Jurkat, Clone E6-1 (cell line): ENCODE data around the gene ZNF784.

ENCODE experiments used
- DNase-seq: peaks from one replicate; pipeline ENCODE4 v3.0.0-alpha.2; 2011; ENCODE audit warnings: low read depth, low spot score
- H3K4me3 ChIP-seq: 2 replicates; pipeline ENCODE4 v1.5.1; 2011; ENCODE audit warnings: mild to moderate bottlenecking, low read length, control low read depth, moderate library complexity

The ZNF784 gene

GRCh38 chr19:55611983-55612645 lies 12.3 kb downstream of the ZNF784 start:
- DNase-seq = no peak
- H3K4me3 ChIP-seq = no peak overlapping the region

- DNase-seq = no peak
Measured at GRCh38 chr19:55611300-55611982, 12.9 kb downstream of the ZNF784 start.

GRCh38 chr19:55609326-55609725 lies 15.0 kb downstream of the ZNF784 start:
- DNase-seq = no peak
- H3K4me3 ChIP-seq = no peak overlapping the region

More at GRCh38 chr19:55611300-55611982, 12.9 kb downstream of the ZNF784 start:
- H3K4me3 ChIP-seq = no peak overlapping the region

GRCh38 chr19:55606817-55607216 lies 17.5 kb downstream of the ZNF784 start:
- peak overlapping the region; percentile 91 for H3K4me3 ChIP-seq
- DNase-seq = no peak

GRCh38 chr19:55606471-55606787 lies 17.9 kb downstream of the ZNF784 start:
- H3K4me3 ChIP-seq = peak overlapping the region; percentile 91
- DNase-seq = no peak

GRCh38 chr19:55605637-55606470 lies 18.5 kb downstream of the ZNF784 start, which contains the start of gene ZNF865:
TSS of gene ZNF865 (plus strand) at chr19:55605647. CDS start at chr19:55613619, 7,972 bp downstream.
- peak within 1 kb of the TSS; percentile 91 for H3K4me3 ChIP-seq
- DNase-seq = peak; percentile 73

GRCh38 chr19:55605207-55605636 lies 19.1 kb downstream of the ZNF784 start:
- H3K4me3 ChIP-seq = peak overlapping the region; percentile 91
- DNase-seq = peak; percentile 95

GRCh38 chr19:55603581-55604292 lies 20.6 kb downstream of the ZNF784 start:
- H3K4me3 ChIP-seq = no peak overlapping the region
- no peak for DNase-seq

GRCh38 chr19:55603115-55603514 lies 21.3 kb downstream of the ZNF784 start:
- H3K4me3 ChIP-seq = no peak overlapping the region
- no peak for DNase-seq

- no peak for DNase-seq
- H3K4me3 ChIP-seq = no peak overlapping the region
Measured at GRCh38 chr19:55602104-55603001, 22.0 kb downstream of the ZNF784 start.

GRCh38 chr19:55601084-55601483 lies 23.3 kb downstream of the ZNF784 start:
- peak overlapping the region; percentile 74 for H3K4me3 ChIP-seq
- DNase-seq = no peak

- no peak for DNase-seq
- peak overlapping the region; percentile 74 for H3K4me3 ChIP-seq
Measured at GRCh38 chr19:55600662-55601028, 23.7 kb downstream of the ZNF784 start.

- peak; percentile 89 for DNase-seq
- peak within 1 kb of the TSS; percentile 84 for H3K4me3 ChIP-seq
Measured at GRCh38 chr19:55599842-55600661, 24.3 kb downstream of the ZNF784 start, which contains the start of gene ZNF524. TSS of gene ZNF524 (plus strand) at chr19:55600288. CDS start at chr19:55602113, 1,825 bp downstream.

GRCh38 chr19:55599468-55599841 lies 24.9 kb downstream of the ZNF784 start, which contains the start of gene FIZ1:
TSS of gene FIZ1 (minus strand) at chr19:55599517. CDS start at chr19:55597865, 1,652 bp downstream.
- peak; percentile 99 for DNase-seq
- peak within 1 kb of the TSS; percentile 84 for H3K4me3 ChIP-seq

GRCh38 chr19:55598719-55599467 lies 25.5 kb downstream of the ZNF784 start:
- H3K4me3 ChIP-seq = peak overlapping the region; percentile 84
- DNase-seq = peak; percentile 97

- DNase-seq = no peak
- no peak overlapping the region for H3K4me3 ChIP-seq
Measured at GRCh38 chr19:55598034-55598433, 26.3 kb downstream of the ZNF784 start.

- DNase-seq = no peak
- H3K4me3 ChIP-seq = no peak overlapping the region
Measured at GRCh38 chr19:55597501-55597921, 26.9 kb downstream of the ZNF784 start.
